Measurements from ENCODE around the gene AMPD1. TPM values are rescaled to one million over a fixed set of nuclear protein-coding genes. Genes with fewer than 3 reads are reported as not detected.

The AMPD1 gene
- total RNA-seq, 1 experiment from 2014 or later: 0.11 TPM

DNA sequence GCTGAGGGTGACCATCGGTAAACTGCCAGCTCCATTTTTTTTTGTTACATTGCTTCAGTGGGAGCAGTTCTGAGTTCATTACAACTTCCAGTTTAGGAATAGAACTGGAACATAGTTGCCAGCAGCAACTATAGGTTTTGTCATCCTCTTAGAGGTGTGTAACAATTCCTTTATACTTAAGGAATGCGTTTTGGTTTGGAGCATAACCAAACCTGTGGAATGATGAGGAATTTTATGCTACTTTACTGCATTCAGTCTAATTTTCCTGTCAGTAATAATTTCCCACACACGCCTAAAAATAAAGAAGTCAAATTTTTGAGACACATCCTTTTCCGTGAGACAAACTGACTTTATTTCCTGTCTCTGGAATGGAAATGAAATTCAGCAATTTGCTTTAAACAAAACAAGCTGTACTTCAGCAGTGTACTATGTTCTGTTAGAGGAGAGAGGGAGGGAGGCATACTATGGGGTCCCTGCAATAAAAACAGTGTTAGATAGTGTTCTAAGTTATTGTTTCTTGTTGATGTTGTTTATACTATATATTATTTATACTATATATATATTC, 4.8 kb upstream of the AMPD1 start:
- DNase-seq (ENCODE audit: low read depth): no peak

- no peak for DNase-seq (ENCODE audit: low read depth)
These were observed 1.5 kb upstream of the AMPD1 start for GRCh38 chr1:114696810-114697209.

- DNase-seq (ENCODE audit: low read depth): no peak
These were observed 621 bp downstream of the AMPD1 start for GRCh38 chr1:114694540-114695310.

GRCh38 chr1:114692947-114693346, 2.4 kb downstream of the AMPD1 start:
- no peak for DNase-seq (ENCODE audit: low read depth)

DNA sequence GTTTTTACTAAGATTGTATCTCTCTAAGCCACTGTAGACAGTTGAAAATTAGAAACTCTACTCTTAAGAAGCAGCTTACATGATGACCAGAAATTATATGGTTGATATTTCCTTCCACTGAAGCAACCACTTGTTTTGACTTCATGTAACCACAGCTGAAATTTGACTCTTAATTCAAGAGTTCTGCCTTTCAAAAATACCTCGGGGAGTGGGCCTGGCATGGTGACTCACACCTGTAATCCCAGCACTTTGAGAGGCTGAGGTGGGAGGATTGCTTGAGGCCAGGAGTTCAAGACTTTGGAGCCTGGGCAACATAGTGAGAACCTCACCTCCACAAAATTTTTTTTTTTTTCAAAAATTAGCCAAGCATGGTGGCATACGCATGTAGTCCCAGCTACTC, 4.3 kb downstream of the AMPD1 start:
- DNase-seq (ENCODE audit: low read depth): peak; percentile 51

DNA sequence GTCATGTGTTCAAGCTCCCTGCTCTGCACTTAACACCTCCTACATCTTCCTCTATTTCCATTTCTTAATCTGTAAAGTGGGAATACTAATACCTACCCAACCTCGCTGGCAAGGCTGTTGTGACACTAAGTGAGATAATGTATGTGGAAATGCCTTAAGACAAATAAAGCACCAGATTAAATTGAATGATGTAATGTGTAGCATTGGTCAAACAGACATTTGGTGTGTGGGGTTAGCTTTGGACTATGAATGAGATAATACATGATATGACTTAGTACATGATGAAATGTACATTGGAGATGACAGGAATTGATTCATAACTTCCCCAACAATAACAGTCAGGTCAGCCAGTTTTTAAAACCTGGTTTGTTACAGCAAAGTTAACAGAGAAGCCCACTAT, 5.2 kb downstream of the AMPD1 start:
- DNase-seq (ENCODE audit: low read depth): no peak

DNA sequence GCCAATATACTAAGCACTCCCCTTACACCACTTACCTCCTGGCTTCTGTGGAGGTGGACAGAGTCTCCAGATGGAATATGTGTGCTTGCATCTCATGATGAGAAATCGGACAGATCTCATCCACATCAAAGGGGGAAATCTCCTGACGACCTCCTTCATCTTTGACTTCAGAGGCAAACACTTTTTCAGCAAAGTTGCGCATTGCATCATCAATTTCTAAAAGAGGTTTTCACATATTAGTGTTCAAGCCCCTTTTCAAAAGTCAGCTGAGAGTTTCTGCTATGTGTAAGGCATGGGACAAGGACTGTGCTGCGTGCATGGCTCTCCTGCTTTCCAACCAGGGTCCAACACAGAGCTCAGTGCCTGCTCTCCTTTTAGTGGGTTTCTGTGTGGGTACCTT, 6.8 kb downstream of the AMPD1 start:
- DNase-seq (ENCODE audit: low read depth): no peak

DNA sequence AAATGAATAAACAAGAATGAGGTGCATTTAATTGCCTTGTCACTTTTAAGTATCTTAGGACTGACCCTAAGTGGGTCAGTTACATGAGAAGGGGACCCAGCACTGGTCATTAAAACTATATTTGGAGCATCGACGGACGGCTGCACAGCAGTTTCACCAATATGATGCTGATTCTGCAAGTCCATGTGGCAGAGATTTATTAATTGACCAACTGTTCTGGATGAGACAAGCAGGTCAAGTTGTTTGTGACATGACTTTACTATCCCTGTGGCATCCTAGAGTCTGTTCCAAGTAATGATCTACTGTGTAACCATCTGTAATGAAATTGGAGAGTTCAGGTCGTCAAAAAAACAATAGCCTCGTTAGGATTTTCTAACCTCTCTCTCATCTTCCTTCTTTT, 9.5 kb downstream of the AMPD1 start:
- DNase-seq (ENCODE audit: low read depth): no peak

GRCh38 chr1:114677691-114678090, 17.7 kb downstream of the AMPD1 start:
- no peak for DNase-seq (ENCODE audit: low read depth)

GRCh38 chr1:114676115-114676514, 19.2 kb downstream of the AMPD1 start:
- DNase-seq (ENCODE audit: low read depth): no peak

DNA sequence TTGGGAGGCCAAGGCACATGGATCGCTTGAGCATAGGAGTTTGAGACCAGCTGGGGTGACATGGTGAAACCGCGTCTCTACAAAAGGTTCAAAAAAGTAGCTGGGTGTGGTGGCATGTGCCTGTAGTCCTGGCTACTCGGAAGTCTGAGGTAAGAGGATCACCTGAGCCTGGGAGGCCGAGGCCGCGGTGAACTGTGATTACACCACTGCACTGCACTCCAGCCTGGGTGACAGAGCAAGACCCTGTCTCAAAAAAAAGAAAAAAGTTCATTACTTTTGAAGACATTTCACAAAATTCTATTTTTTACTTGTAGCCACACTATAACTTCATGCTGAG, 23.4 kb downstream of the AMPD1 start:
- no peak for DNase-seq (ENCODE audit: low read depth)

- DNase-seq (ENCODE audit: low read depth): peak; percentile 15
These were observed 24.1 kb downstream of the AMPD1 start for GRCh38 chr1:114671011-114671938.

GRCh38 chr1:114670083-114671010, 25.0 kb downstream of the AMPD1 start:
- DNase-seq (ENCODE audit: low read depth): peak; percentile 86

GRCh38 chr1:114669562-114670082, 25.7 kb downstream of the AMPD1 start, which contains the start of gene DENND2C:
Gene DENND2C (minus strand): TSS chr1:114670049. CDS start chr1:114625984, 44,065 bp downstream.
- DNase-seq (ENCODE audit: low read depth): no peak

- peak; percentile 58 for DNase-seq (ENCODE audit: low read depth)
These were observed 26.4 kb downstream of the AMPD1 start for GRCh38 chr1:114668784-114669561.

DNA sequence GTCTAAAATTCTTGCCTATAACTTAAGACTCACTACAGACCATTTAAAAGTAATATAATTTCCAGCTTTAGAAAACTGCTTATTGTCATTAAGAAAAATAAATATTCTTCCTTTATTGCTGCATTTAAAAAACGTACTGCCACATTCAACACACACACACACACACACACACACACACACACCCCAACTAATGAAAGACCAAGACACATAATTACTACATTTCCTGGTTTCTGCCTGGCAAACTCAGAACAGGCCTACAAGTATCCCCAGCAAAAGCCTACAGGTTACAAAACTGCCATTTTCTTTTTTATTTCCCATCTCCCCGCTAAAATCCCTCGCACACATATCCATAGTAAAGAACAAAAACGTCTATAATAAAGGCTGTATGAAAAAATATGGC, 27.0 kb downstream of the AMPD1 start:
- no peak for DNase-seq (ENCODE audit: low read depth)

DNA sequence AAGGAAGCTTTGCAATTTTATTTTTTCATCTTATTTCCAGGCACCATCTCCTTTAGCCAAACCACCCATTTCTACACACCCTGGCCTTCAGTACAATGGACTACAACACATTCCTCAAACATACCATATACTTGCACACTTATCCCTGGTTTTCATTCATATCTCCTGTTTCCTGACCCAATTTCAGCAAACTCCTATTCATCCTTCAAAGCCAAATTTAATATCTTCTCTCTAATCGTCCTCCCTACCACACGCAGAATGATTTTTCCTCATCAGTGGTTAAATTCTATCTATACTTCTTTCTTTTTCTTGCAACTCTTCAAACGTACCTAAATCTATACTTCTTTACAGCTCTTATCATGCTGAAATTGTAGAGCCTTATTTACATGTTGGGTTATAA, 28.4 kb downstream of the AMPD1 start:
- no peak for DNase-seq (ENCODE audit: low read depth)

DNA sequence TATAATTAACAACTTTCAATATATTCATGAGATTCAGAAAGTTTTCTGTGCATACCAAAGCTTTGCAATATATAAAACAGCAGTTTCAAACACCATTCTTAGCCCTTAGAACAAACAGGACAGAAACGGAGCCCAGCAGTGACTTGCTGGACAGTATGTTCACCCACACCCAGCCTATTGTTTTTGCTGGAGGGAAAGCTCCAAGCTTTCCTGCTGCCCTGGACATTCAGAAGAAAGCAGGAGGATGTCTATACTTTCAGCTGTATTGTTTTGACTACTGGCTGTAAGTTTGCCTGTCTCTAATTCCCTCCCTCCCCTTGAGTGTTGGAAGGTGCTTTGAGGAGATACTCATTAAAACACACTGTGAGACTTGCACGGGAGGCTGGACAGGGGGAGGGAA, 35.1 kb downstream of the AMPD1 start:
- no peak for DNase-seq (ENCODE audit: low read depth)

GRCh38 chr1:114651893-114652292, 43.5 kb downstream of the AMPD1 start:
- no peak for DNase-seq (ENCODE audit: low read depth)

DNA sequence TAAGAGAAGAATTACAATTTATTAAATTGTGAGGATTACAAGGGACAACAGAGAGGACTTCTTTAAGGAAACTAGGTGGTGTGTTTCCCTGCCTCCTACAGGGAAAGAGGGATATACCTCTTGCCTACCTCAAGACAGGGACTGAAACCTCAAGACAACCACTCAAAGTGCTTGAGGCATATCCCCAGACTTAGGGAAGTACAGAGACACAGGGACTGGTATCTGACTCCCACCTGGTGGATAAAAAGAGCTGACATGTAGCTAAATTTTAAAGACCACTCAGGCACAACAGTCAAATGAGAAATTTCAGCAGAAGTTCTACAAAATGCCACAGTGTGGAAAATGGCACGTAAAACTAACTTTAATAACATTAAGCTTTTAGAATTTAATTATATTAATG, 46.8 kb downstream of the AMPD1 start:
- no peak for DNase-seq (ENCODE audit: low read depth)

Data from LHCN-M2 (cell line).